Memory B cell (primary cell): ENCODE results near the gene SMIM24.
"Not testable (repeated sequence)": the region's sequence is repeated elsewhere in the genome, so short reads cannot be mapped to it uniquely, and the experiment has no call there.

Experiments
- ATAC-seq: fragments of 150-1000 bp; cut with Tn5 transposase; 2 replicates; pipeline ENCODE4 v1.10.0; 2021; ENCODE audit warnings: low read depth, mild to moderate bottlenecking, moderate library complexity
- DNase-seq, 2 donors: peaks; one replicate each; pipeline ENCODE4 v3.0.0; 2022; ENCODE audit warnings: low spot score in 2 of 2
- H3K27ac Mint-ChIP-seq: one replicate; pipeline ENCODE4 v1.8.0; 2022; ENCODE audit warnings: mild to moderate bottlenecking, moderate library complexity, mixed read lengths
- H3K27me3 Mint-ChIP-seq: one replicate; pipeline ENCODE4 v1.8.0; 2022; ENCODE audit warnings: mixed read lengths
- H3K36me3 Mint-ChIP-seq: one replicate; pipeline ENCODE4 v1.8.0; 2022; ENCODE audit warnings: mild to moderate bottlenecking, mixed read lengths
- H3K4me1 Mint-ChIP-seq: one replicate; pipeline ENCODE4 v1.8.0; 2022; ENCODE audit warnings: mixed read lengths
- H3K4me3 Mint-ChIP-seq: one replicate; pipeline ENCODE4 v1.8.0; 2022; ENCODE audit warnings: mild to moderate bottlenecking, moderate library complexity, mixed read lengths
- H3K9me3 Mint-ChIP-seq: one replicate; pipeline ENCODE4 v1.8.0; 2022; ENCODE audit warnings: mixed read lengths

The SMIM24 gene

DNA sequence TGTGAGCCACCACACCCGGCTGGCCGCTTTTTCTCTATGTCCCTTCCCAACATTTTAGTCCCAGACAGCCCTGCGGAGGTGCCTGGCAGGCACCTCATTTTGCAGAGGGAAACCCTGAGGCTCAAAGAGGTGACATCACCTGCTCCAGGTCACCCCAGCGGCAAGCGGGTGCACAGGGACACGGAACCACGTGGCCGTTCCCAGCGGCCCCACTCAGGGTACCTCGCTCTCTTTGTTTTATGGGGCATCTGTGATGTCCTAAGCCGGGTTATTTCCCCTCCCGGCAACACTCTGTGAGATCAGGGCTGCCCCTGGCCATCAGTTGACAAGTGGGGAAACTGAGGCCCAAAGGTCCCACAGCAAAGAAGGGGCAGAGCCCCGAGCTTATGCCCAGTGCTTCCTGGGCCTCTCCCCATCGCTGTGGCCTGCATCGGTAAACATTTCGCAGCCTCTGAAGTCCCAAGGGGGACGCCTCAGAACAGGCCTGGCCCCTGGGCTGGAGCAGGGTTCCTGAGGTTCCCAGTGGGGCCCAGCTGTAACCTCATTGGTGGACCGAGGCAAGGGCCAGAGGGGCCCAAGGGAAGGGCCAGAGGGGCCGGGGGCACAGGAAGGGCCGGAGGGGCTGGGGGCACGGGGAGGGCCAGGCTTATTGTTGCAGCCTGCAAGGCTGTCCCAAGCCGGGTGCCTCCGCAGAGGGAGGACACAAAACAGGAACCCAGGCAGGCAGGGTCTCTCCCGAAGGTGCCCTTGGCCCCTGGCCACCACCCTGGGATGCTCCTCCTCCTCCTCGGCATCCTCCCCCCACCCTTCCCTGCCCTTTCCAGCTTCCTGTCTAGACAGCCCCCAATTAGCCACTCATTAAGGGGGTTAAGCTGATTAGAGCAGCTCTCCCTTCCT is 39.0 kb downstream of the SMIM24 start:
- ATAC-seq, result no peak
- peaks cover 2% of the 10 kb centered on the region for H3K36me3 Mint-ChIP-seq
- H3K27me3 Mint-ChIP-seq, result no peaks in the 10 kb centered on the region
- no peak for DNase-seq
- no peaks in the 10 kb centered on the region for H3K9me3 Mint-ChIP-seq
- no peak overlapping the region for H3K27ac Mint-ChIP-seq
- no peak overlapping the region for H3K4me3 Mint-ChIP-seq
- H3K4me1 Mint-ChIP-seq, result no peaks in the 10 kb centered on the region

DNA sequence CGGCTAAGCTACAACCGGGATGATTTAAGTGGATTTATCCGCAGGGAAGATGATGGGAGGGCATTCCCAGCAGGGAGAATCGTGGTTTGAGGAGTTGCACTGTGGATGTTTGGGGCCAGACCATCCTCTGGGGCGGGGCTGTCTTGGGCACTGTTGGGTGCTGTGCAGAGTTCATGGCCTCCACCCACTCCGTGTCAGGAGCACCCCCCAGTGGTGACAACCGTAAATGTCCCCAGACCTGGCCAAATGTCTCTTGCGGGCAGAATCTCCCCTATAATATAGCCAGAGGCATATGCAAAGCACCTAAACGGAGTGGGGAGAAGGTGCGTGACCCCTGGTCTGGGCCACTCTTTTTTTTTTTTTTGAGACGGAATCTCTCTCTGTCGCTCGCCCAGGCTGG is 40.2 kb downstream of the SMIM24 start:
- no peaks in the 10 kb centered on the region for H3K27me3 Mint-ChIP-seq
- ATAC-seq, result peak; percentile 37
- DNase-seq, result peak; percentile 53 to 60
- H3K36me3 Mint-ChIP-seq, result peaks cover 2% of the 10 kb centered on the region
- H3K4me3 Mint-ChIP-seq, result no peak overlapping the region
- H3K9me3 Mint-ChIP-seq, result no peaks in the 10 kb centered on the region
- H3K4me1 Mint-ChIP-seq, result peaks cover 6% of the 10 kb centered on the region
- no peak overlapping the region for H3K27ac Mint-ChIP-seq

- Mint-ChIP-seq H3K27ac (peak overlapping the region; percentile 95), H3K27me3 (no peaks in the 10 kb centered on the region), H3K9me3 (no peaks in the 10 kb centered on the region), H3K4me3 (peak overlapping the region; percentile 97), H3K36me3 (peaks cover 2% of the 10 kb centered on the region), H3K4me1 (peaks cover 17% of the 10 kb centered on the region)
- ATAC-seq, result peak; percentile 95
- peak; percentile 93 to 96 for DNase-seq
These were observed 45.4 kb downstream of the SMIM24 start for GRCh38 chr19:3434630-3435553.

DNA sequence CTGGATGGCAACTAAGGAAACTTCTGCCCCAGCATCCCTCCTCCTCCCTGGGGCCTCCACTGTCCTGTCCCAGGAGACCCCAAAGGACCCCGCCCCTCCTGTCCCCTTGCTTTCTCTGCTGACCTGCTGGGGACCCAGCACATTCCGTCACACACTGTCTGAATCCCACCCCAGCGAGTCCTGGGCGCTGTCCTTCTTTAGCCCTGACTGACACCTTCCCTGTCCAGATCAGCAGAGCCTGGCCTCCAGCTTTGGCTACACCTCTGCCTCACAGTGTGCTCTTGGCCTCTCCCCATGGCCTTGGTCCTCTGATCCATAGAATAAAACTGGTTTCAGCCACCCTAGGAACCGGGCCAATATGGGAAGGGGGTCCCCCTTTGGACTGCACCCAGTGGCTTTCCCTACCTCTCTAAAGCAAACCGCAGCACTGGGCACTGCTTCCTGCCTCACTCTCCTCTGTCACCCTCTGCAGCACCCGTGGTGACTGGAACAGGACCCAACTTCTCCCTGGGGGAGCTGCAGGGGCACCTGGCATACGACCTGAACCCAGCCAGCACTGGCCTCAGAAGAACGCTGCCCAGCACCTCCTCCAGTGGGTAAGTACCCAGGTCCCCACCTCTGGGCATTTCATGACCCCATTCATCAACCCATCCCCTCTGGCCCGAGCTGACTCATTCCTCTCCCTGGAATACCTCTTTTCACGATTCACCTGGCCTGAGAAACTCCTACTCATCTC is 46.4 kb downstream of the SMIM24 start:
- ATAC-seq (no peak), DNase-seq (peak in 1 of 2 donors; percentile 24)
- Mint-ChIP-seq H3K9me3 (no peaks in the 10 kb centered on the region), H3K27me3 (no peaks in the 10 kb centered on the region), H3K4me3 (peak overlapping the region; percentile 97), H3K27ac (peak overlapping the region; percentile 95), H3K4me1 (peaks cover 17% of the 10 kb centered on the region), H3K36me3 (peaks cover 2% of the 10 kb centered on the region)

GRCh38 chr19:3433313-3433712 is 47.0 kb downstream of the SMIM24 start:
- Mint-ChIP-seq H3K27ac (no peak overlapping the region), H3K36me3 (peaks cover 2% of the 10 kb centered on the region), H3K9me3 (no peaks in the 10 kb centered on the region), H3K4me1 (peaks cover 17% of the 10 kb centered on the region), H3K27me3 (no peaks in the 10 kb centered on the region), H3K4me3 (no peak overlapping the region)
- no peak for ATAC-seq
- DNase-seq, result no peak

DNA sequence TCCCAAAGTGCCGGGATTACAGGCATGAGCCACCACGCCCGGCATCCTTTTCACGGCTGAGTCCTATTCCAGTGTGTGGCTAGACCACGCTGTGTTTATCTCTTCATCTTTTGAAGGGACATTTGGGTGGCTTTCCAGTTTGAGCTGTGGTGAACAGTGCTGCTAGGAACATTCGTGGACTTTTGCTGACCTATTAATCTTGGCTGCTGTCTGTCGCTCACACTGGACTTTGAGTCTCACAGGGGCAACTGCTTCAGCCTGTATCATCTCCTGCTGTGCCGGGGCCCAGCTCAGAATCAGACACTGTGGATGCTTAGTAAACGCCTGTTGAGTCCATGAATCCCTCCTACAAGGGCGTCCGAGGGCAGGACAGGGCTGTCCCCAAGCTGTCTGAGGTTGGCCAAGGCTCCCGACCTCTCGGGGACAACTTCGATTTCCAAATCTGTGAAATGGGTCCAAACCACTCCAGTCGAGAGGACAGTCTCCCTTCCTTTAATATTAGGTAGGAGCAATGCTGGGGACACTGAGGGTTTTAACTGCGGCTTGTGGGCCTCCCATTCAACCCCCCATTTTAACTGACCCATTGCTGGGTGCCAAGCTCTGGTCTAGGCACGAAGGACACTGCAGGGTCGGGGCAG is 48.4 kb downstream of the SMIM24 start:
- DNase-seq (no peak), ATAC-seq (no peak)

GRCh38 chr19:3430366-3430680 is 50.0 kb downstream of the SMIM24 start:
- not testable (repeated sequence) for H3K4me3 Mint-ChIP-seq, H3K27me3 Mint-ChIP-seq, DNase-seq, H3K27ac Mint-ChIP-seq, H3K9me3 Mint-ChIP-seq, ATAC-seq
- Mint-ChIP-seq H3K36me3 (peaks cover 11% of the 10 kb centered on the region), H3K4me1 (peaks cover 17% of the 10 kb centered on the region)

More for the DNA sequence above, 48.4 kb downstream of the SMIM24 start:
- Mint-ChIP-seq H3K9me3 (no peaks in the 10 kb centered on the region), H3K27ac (no peak overlapping the region), H3K4me1 (peaks cover 22% of the 10 kb centered on the region), H3K36me3 (peaks cover 4% of the 10 kb centered on the region), H3K4me3 (no peak overlapping the region), H3K27me3 (no peaks in the 10 kb centered on the region)

DNA sequence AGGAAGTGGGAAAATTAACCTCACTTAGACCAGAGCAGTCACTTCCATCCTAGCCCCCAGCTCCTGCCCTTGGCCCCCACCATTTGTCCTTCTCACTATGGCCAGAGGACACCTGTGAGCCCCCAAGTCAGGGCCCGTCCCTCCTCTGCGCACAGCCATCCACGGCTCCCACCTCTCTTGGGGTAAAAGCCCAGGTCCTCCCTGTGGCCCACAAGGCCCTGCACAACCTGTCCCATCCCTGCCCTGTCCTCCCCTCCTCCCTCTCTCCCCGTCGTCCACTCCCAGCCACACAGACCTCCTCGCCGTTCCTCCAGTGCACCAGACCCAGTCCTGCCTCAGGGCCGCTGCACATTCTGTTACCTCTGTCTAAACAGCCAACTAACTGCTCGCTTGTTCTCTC is 53.9 kb downstream of the SMIM24 start:
- Mint-ChIP-seq H3K4me3 (no peak overlapping the region), H3K4me1 (peaks cover 5% of the 10 kb centered on the region), H3K27ac (no peak overlapping the region), H3K27me3 (no peaks in the 10 kb centered on the region), H3K36me3 (peaks cover 9% of the 10 kb centered on the region), H3K9me3 (no peaks in the 10 kb centered on the region)
- ATAC-seq (no peak), DNase-seq (no peak)
